ENCODE data around the gene PHPT1.

DNA sequence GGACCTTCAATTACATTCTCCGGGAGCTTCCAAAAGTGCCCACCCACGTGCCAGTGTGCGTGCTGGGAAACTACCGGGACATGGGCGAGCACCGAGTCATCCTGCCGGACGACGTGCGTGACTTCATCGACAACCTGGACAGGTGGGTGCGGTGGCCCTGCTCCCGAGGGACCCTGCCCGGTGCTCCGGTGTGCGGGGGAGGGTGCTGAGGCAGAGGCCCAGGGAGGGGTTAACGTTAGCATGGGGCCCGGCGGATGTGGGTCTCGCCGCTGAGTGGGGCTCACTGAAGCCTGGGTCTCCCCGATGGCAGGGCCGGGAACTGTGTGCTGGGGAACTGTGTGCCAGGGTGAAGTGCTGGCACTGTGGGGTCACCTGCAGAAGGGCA, 17.5 kb upstream of the PHPT1 start:
- no peak for TF ChIP-seq CTCF (IDR thresholded peaks at IDR 0.05)
- TF ChIP-seq POLR2A (IDR thresholded peaks at IDR 0.05; ENCODE audit: low read depth) = no peak
- no peak for TF ChIP-seq POLR2AphosphoS5 (IDR thresholded peaks at IDR 0.05)
